Psoas muscle (tissue), 8 donors: ENCODE data around the gene SPAG5. TPM values are rescaled to one million over a fixed set of nuclear protein-coding genes. Genes with fewer than 3 reads are reported as not detected.

Experiments
- ATAC-seq, 4 donors: fragments of 200-7000 bp; cut with Tn5 transposase; one replicate each; pipeline ENCODE4 v1.9.1; 2020; ENCODE audit warnings: moderate library complexity in 3 of 4, mild to moderate bottlenecking in 2 of 4
- DNase-seq, 2 donors: peaks; one replicate each; pipeline ENCODE4 v3.0.0-alpha.2; 2020
- H3K27ac ChIP-seq: fragments of 200-600 bp; one replicate; pipeline ENCODE4 v1.8.0; 2022
- H3K27me3 ChIP-seq, 3 donors: fragments of 200-600 bp in 1 of 3; one replicate each; pipeline versions ENCODE4 v1.6.1 to v1.8.0; 2013 to 2022; ENCODE audit warnings: low read length in 2 of 3, mild to moderate bottlenecking in 2 of 3, moderate library complexity in 1 of 3; ENCODE audit not compliant: insufficient read depth in 3 of 3
- H3K36me3 ChIP-seq, 2 donors: fragments of 200-600 bp in 1 of 2; one replicate each; pipeline versions ENCODE4 v1.6.1 to v1.8.0; 2013 to 2022; ENCODE audit warnings: low read depth in 1 of 2, mild to moderate bottlenecking in 1 of 2, moderate library complexity in 1 of 2; ENCODE audit not compliant: insufficient read depth in 1 of 2
- H3K4me1 ChIP-seq: fragments of 200-600 bp; one replicate; pipeline ENCODE4 v1.8.0; 2022
- H3K4me3 ChIP-seq: fragments of 200-600 bp; one replicate; pipeline ENCODE4 v1.8.0; 2022; ENCODE audit warnings: mild to moderate bottlenecking
- H3K9me3 ChIP-seq: fragments of 200-600 bp; one replicate; pipeline ENCODE4 v1.8.0; 2022
- WGBS, 3 donors: extraction: QIAGEN DNeasy Blood & Tissue Kit; methylation state at CpG; one replicate each; pipeline versions ENCODE4 v1.1.6 to v1.1.7; 2013; 5-methylcytosine and 5-hydroxymethylcytosine counted together
- intact Hi-C, 2 donors: fragments of 100-400 bp; cut with DNase I; formaldehyde crosslinking; loops; one replicate each; pipeline versions ENCODE4 v1.11.0 to v1.14.2; 2022
- polyA plus RNA-seq, 3 donors: library from polyadenylated mRNA; stranded (reverse); fragments of 200-250 nt; gene quantifications; one replicate each; pipeline ENCODE4 v1.2.3, GENCODE V29; 2013
- total RNA-seq, 4 donors: library from RNA; stranded (reverse); fragmentation: NEBNext Ultra II Directional in 2 of 4; extraction: Animal tissue kit (Norgen Biotek cat#: 25700) in 2 of 4; gene quantifications; one replicate each; pipeline versions ENCODE4 v1.2.1 to v1.2.4, GENCODE V29; 2021 to 2023
- TF ChIP-seq, protein P1 (sequence below): fragments of 200-600 bp; IDR thresholded peaks from one replicate; pipeline ENCODE4 v1.8.0; 2022; ENCODE audit warnings: antibody characterized with exemption
- donor health status: healthy with polysubstance abuse.
- donor health status: DM: no; HTN: no; CAD: no; lungs with moderate emphysema.
- donor health status: Bipolar disorder and iron deficiency.
- donor health status: healthy.
- donor health status: DM: yes; HTN: yes; CAD: no.
- donor health status: DM: no; HTN: no; CAD: no.
- donor health status: DM: no; HTN: no; CAD: no.
- donor health status: DM: yes; HTN: yes; CAD: no.

The SPAG5 gene
- total and polyA plus RNA-seq, 7 donors, result 0.15 to 2.4 (median 1.1) TPM

GRCh38 chr17:28529013-28529400, 69.8 kb downstream of the SPAG5 start:
- no peaks in the 10 kb centered on the region for H3K9me3 ChIP-seq
- TF ChIP-seq, protein P1, sequence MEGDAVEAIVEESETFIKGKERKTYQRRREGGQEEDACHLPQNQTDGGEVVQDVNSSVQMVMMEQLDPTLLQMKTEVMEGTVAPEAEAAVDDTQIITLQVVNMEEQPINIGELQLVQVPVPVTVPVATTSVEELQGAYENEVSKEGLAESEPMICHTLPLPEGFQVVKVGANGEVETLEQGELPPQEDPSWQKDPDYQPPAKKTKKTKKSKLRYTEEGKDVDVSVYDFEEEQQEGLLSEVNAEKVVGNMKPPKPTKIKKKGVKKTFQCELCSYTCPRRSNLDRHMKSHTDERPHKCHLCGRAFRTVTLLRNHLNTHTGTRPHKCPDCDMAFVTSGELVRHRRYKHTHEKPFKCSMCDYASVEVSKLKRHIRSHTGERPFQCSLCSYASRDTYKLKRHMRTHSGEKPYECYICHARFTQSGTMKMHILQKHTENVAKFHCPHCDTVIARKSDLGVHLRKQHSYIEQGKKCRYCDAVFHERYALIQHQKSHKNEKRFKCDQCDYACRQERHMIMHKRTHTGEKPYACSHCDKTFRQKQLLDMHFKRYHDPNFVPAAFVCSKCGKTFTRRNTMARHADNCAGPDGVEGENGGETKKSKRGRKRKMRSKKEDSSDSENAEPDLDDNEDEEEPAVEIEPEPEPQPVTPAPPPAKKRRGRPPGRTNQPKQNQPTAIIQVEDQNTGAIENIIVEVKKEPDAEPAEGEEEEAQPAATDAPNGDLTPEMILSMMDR, result no peak
- H3K36me3 ChIP-seq, result no peaks in the 10 kb centered on the region
- 90 to 93% (median 91%) methylated on average over 3 of the region's 3 CpGs for WGBS, 3 donors
- peaks cover 0 to 12% (median 3%) of the 10 kb centered on the region in 3 donors for H3K27me3 ChIP-seq
- no peak overlapping the region for H3K27ac ChIP-seq
- intact Hi-C loops, result no loop called here
- DNase-seq (no peak), ATAC-seq (no peak)
- no peak overlapping the region for H3K4me3 ChIP-seq
- H3K4me1 ChIP-seq, result no peaks in the 10 kb centered on the region

DNA sequence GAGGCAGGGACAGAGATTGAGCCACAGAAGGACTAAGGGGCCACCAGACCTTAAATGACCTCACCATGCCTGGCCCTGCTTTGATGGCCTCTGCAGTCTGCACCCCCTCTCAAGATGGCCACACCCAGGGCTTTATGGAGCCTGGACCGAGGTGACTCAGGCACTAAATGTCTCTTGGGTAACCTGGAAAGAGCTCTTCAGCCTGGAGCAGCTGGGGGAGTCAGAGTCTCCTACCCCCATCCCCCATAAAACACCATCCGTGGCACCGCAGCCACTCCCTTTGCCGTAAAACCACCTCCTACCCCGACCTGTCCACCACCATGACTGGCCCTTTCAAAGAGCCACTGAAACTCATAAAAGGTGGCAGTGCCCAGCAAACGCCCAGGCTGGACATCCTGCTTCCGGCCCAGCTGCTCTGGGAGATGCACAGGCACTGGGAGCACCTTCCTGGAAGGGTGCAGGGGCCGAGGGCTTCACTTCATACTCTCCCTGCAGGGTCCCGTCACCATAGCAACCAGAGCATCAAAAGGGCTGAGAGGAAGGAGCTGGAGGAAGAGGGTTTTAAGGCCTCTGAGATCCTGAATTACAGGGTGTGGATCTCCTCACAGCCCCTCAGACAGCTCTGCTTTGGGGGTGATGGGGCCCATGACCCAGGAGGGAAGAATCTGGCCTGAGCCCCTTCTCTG, 70.4 kb downstream of the SPAG5 start:
- peaks cover 0 to 12% (median 3%) of the 10 kb centered on the region in 3 donors for H3K27me3 ChIP-seq
- no peaks in the 10 kb centered on the region for H3K9me3 ChIP-seq
- ATAC-seq (no peak), DNase-seq (no peak)
- H3K27ac ChIP-seq, result no peak overlapping the region
- TF ChIP-seq, protein P1, result no peak
- H3K4me3 ChIP-seq, result no peak overlapping the region
- no peaks in the 10 kb centered on the region for H3K4me1 ChIP-seq
- intact Hi-C loops, result no loop called here
- WGBS, 3 donors, result 71 to 76% (median 72%) methylated on average over 9 of the region's 9 CpGs
- H3K36me3 ChIP-seq, result no peaks in the 10 kb centered on the region

GRCh38 chr17:28527859-28528258, 71.0 kb downstream of the SPAG5 start:
- Histone ChIP-seq H3K4me3 (no peak overlapping the region), H3K9me3 (no peaks in the 10 kb centered on the region), H3K27ac (no peak overlapping the region), H3K36me3 (no peaks in the 10 kb centered on the region), H3K27me3 (peaks cover 0 to 12% (median 3%) of the 10 kb centered on the region in 3 donors), H3K4me1 (no peaks in the 10 kb centered on the region)
- TF ChIP-seq, protein P1, result no peak
- WGBS, 3 donors, result 74 to 88% (median 85%) methylated on average over 2 of the region's 2 CpGs
- no peak for ATAC-seq
- DNase-seq, result no peak
- intact Hi-C loops, result no loop called here

Other genes starting within 250 kb of the SPAG5 start
- 100 to 1,000 TPM; 182 to 206 (median 190) TPM for gene POLDIP2, start 241.5 kb downstream of the SPAG5 start, total RNA-seq
- gene POLDIP2, start 241.5 kb downstream of the SPAG5 start, polyA plus RNA-seq, result 100 to 1,000 TPM; 172 to 299 (median 204) TPM
- not detected for gene SEBOX, start 233.8 kb downstream of the SPAG5 start, total RNA-seq
- not detected for gene SEBOX, start 233.8 kb downstream of the SPAG5 start, polyA plus RNA-seq
- gene VTN, start 228.7 kb downstream of the SPAG5 start, total RNA-seq, result 1 to 10 TPM in 1 of 4 donors, under 1 TPM in 1, not detected in 2; 0.24 to 1.2 TPM
- gene VTN, start 228.7 kb downstream of the SPAG5 start, polyA plus RNA-seq, result under 1 TPM; 0.06 to 0.18 (median 0.12) TPM
- gene SARM1, start 227.3 kb downstream of the SPAG5 start, total RNA-seq, result 1 to 10 TPM; 1.8 to 2.2 (median 1.9) TPM
- under 1 TPM; 0.77 to 0.91 (median 0.82) TPM for gene SARM1, start 227.3 kb downstream of the SPAG5 start, polyA plus RNA-seq
- 1 to 10 TPM; 2.7 to 4.2 (median 2.8) TPM for gene SLC46A1, start 192.8 kb downstream of the SPAG5 start, total RNA-seq
- gene SLC46A1, start 192.8 kb downstream of the SPAG5 start, polyA plus RNA-seq, result 1 to 10 TPM; 1.1 to 2.5 (median 1.4) TPM
- not detected for gene SLC13A2, start 125.4 kb downstream of the SPAG5 start, total RNA-seq
- gene SLC13A2, start 125.4 kb downstream of the SPAG5 start, polyA plus RNA-seq, result under 1 TPM in 1 of 3 donors, not detected in 2; 0.21 TPM
- not detected for gene FOXN1, start 92.7 kb downstream of the SPAG5 start, total RNA-seq
- gene FOXN1, start 92.7 kb downstream of the SPAG5 start, polyA plus RNA-seq, result not detected
- gene UNC119, start 46.4 kb downstream of the SPAG5 start, total RNA-seq, result 1 to 10 TPM; 2.0 to 7.8 (median 4.5) TPM
- 1 to 10 TPM; 1.9 to 2.6 (median 2.2) TPM for gene UNC119, start 46.4 kb downstream of the SPAG5 start, polyA plus RNA-seq
- gene PIGS, start 27.5 kb downstream of the SPAG5 start, total RNA-seq, result 10 to 100 TPM; 30.5 to 44.9 (median 33.4) TPM
- 10 to 100 TPM; 16.7 to 37.1 (median 26.4) TPM for gene PIGS, start 27.5 kb downstream of the SPAG5 start, polyA plus RNA-seq
- 1 to 10 TPM; 1.3 to 2.9 (median 2.0) TPM for gene ALDOC, start 22.1 kb downstream of the SPAG5 start, total RNA-seq
- gene ALDOC, start 22.1 kb downstream of the SPAG5 start, polyA plus RNA-seq, result 1 to 10 TPM; 1.2 to 2.4 (median 1.7) TPM
- 1 to 10 TPM; 3.9 to 7.6 (median 5.5) TPM for gene RSKR, start 15.2 kb upstream of the SPAG5 start, total RNA-seq
- 1 to 10 TPM; 2.0 to 4.7 (median 2.0) TPM for gene RSKR, start 15.2 kb upstream of the SPAG5 start, polyA plus RNA-seq
- gene BLTP2, start 46.1 kb upstream of the SPAG5 start, total RNA-seq, result 100 to 1,000 TPM in 1 of 4 donors, 10 to 100 TPM in 3; 69.0 to 100 (median 96.0) TPM
- gene BLTP2, start 46.1 kb upstream of the SPAG5 start, polyA plus RNA-seq, result 10 to 100 TPM; 23.6 to 71.0 (median 34.5) TPM
- 10 to 100 TPM; 23.6 to 28.0 (median 26.7) TPM for gene SDF2, start 62.9 kb upstream of the SPAG5 start, total RNA-seq
- gene SDF2, start 62.9 kb upstream of the SPAG5 start, polyA plus RNA-seq, result 10 to 100 TPM; 20.9 to 72.0 (median 43.2) TPM
- gene SUPT6H, start 63.2 kb upstream of the SPAG5 start, total RNA-seq, result 10 to 100 TPM; 66.1 to 77.4 (median 69.8) TPM
- gene SUPT6H, start 63.2 kb upstream of the SPAG5 start, polyA plus RNA-seq, result 10 to 100 TPM; 28.6 to 70.7 (median 34.8) TPM
- gene PROCA1, start 112.9 kb upstream of the SPAG5 start, total RNA-seq, result 1 to 10 TPM in 1 of 4 donors, under 1 TPM in 3; 0.21 to 1.1 (median 0.32) TPM
- gene PROCA1, start 112.9 kb upstream of the SPAG5 start, polyA plus RNA-seq, result under 1 TPM; 0.32 to 0.51 (median 0.36) TPM
- 10 to 100 TPM in 1 of 4 donors, 1 to 10 TPM in 3; 7.8 to 12.2 (median 9.1) TPM for gene RAB34, start 118.8 kb upstream of the SPAG5 start, total RNA-seq
- 10 to 100 TPM in 2 of 3 donors, 1 to 10 TPM in 1; 9.1 to 21.0 (median 10.6) TPM for gene RAB34, start 118.8 kb upstream of the SPAG5 start, polyA plus RNA-seq
- 1,000 to 10,000 TPM in 2 of 4 donors, 100 to 1,000 TPM in 2; 978 to 1,214 (median 1,068) TPM for gene RPL23A, start 121.0 kb upstream of the SPAG5 start, total RNA-seq
- 1,000 to 10,000 TPM in 2 of 3 donors, 100 to 1,000 TPM in 1; 883 to 1,789 (median 1,153) TPM for gene RPL23A, start 121.0 kb upstream of the SPAG5 start, polyA plus RNA-seq
- gene TLCD1, start 127.2 kb upstream of the SPAG5 start, total RNA-seq, result 1 to 10 TPM in 1 of 4 donors, under 1 TPM in 2, not detected in 1; 0.77 to 1.9 (median 0.88) TPM
- 1 to 10 TPM in 2 of 3 donors, under 1 TPM in 1; 0.68 to 2.4 (median 1.3) TPM for gene TLCD1, start 127.2 kb upstream of the SPAG5 start, polyA plus RNA-seq
- gene NEK8, start 129.8 kb upstream of the SPAG5 start, total RNA-seq, result 1 to 10 TPM in 2 of 4 donors, under 1 TPM in 2; 0.60 to 1.5 (median 0.92) TPM
- gene NEK8, start 129.8 kb upstream of the SPAG5 start, polyA plus RNA-seq, result 1 to 10 TPM in 1 of 3 donors, under 1 TPM in 2; 0.21 to 1.1 (median 0.80) TPM
- 1 to 10 TPM; 1.4 to 6.7 (median 2.3) TPM for gene TRAF4, start 145.0 kb upstream of the SPAG5 start, total RNA-seq
- 1 to 10 TPM; 1.6 to 3.3 (median 2.1) TPM for gene TRAF4, start 145.0 kb upstream of the SPAG5 start, polyA plus RNA-seq
- gene FAM222B, start 243.8 kb upstream of the SPAG5 start, total RNA-seq, result 10 to 100 TPM; 25.3 to 52.9 (median 36.0) TPM
- gene FAM222B, start 243.8 kb upstream of the SPAG5 start, polyA plus RNA-seq, result 10 to 100 TPM; 22.4 to 66.2 (median 32.2) TPM